GM12878 (cell line): ENCODE results near the gene BPIFB3. TPM values are rescaled to one million over a fixed set of nuclear protein-coding genes. Genes with fewer than 3 reads are reported as not detected.

Experiments used
- ATAC-seq: fragments of 200-7000 bp; cut with Tn5 transposase; 3 replicates; pipeline ENCODE4 v1.9.1; 2020; ENCODE audit warnings: mild to moderate bottlenecking, moderate library complexity
- BruUV-seq: library from RNA; stranded (reverse); fragments of 400-500 nt; replicated peaks from 2 replicates; lab custom pipeline; 2021; lab: Mats Ljungman, UMichigan
- CTCF ChIA-PET: fragments of 300-600 bp; sonication (Branson Sonifier 250); formaldehyde crosslinking; extraction: SDS; loops from one replicate; lab custom pipeline; 2021; ENCODE audit warnings: inconsistent platforms; lab: Yijun Ruan, JAX
- POLR2A ChIA-PET: fragments of 350-600 bp; formaldehyde crosslinking; extraction: SDS; loops from one replicate; lab custom pipeline; 2021; ENCODE audit warnings: inconsistent platforms; lab: Charles Lee
- RAD21 ChIA-PET: fragments of 300-600 bp; sonication (Branson Sonifier 250); formaldehyde crosslinking; loops from one replicate; lab custom pipeline; 2023; ENCODE audit warnings: antibody characterized with exemption; ENCODE audit not compliant: unreplicated experiment; lab: Charles Lee
- SMC1A ChIA-PET: fragments of 300-600 bp; sonication (Branson Sonifier 250); formaldehyde crosslinking; loops from one replicate; lab custom pipeline; 2023; ENCODE audit not compliant: unreplicated experiment, uncharacterized antibody; lab: Charles Lee
- DNase-seq: peaks from one replicate; pipeline ENCODE4 v3.0.0-alpha.2; 2011; ENCODE audit warnings: low read depth, low spot score
- FAIRE-seq: peaks from 3 replicates; lab custom pipeline; 2011; peaks lifted over from hg19 to GRCh38; lab: Jason Lieb, UNC
- H2AFZ ChIP-seq: 2 replicates; pipeline ENCODE4 v1.6.0; 2011; ENCODE audit warnings: low read depth, low read length, control low read depth; ENCODE audit not compliant: control insufficient read depth
- H3K27ac ChIP-seq: 2 replicates; pipeline ENCODE4 v1.5.1; 2011; ENCODE audit warnings: control low read depth; ENCODE audit not compliant: control insufficient read depth, insufficient read depth
- H3K27me3 ChIP-seq, 2 experiments: replicated peaks in 1 of 2; 2 replicates each; pipeline versions ENCODE4 v1.6.0 to v1.6.1; 2011; ENCODE audit warnings: low read length in 1 of 2; ENCODE audit not compliant: control insufficient read depth in 2 of 2, insufficient read depth in 2 of 2
- H3K36me3 ChIP-seq, 2 experiments: 2 replicates each; pipeline ENCODE4 v1.5.1; 2011; ENCODE audit warnings: low read length in 1 of 2; ENCODE audit not compliant: control insufficient read depth in 2 of 2, insufficient read depth in 2 of 2
- H3K4me1 ChIP-seq: 2 replicates; pipeline ENCODE4 v1.6.1; 2011; ENCODE audit warnings: mild to moderate bottlenecking, low read length, moderate library complexity, mixed read lengths; ENCODE audit not compliant: control insufficient read depth, insufficient read depth
- H3K4me2 ChIP-seq: 2 replicates; pipeline ENCODE4 v1.6.0; 2011; ENCODE audit warnings: control low read depth; ENCODE audit not compliant: control insufficient read depth, insufficient read depth
- H3K4me3 ChIP-seq: fragments of 200-600 bp; sonication (generic); 2 replicates; pipeline ENCODE4 v1.5.1; 2016
- H3K79me2 ChIP-seq: 2 replicates; pipeline ENCODE4 v1.6.0; 2011; ENCODE audit warnings: low read length; ENCODE audit not compliant: control insufficient read depth, insufficient read depth
- H3K9ac ChIP-seq: 2 replicates; pipeline ENCODE4 v1.8.0; 2011; ENCODE audit warnings: low read length, control low read depth, mixed read lengths; ENCODE audit not compliant: control insufficient read depth, insufficient read depth
- H3K9me3 ChIP-seq: replicated peaks from 3 replicates; pipeline ENCODE4 v1.5.1; 2011; ENCODE audit warnings: mild to moderate bottlenecking, low read length; ENCODE audit not compliant: control insufficient read depth, insufficient read depth
- H4K20me1 ChIP-seq: 2 replicates; pipeline ENCODE4 v1.6.0; 2011; ENCODE audit not compliant: control insufficient read depth, insufficient read depth
- CHD4 ChIP-seq: fragments of 200-600 bp; sonication (generic); IDR thresholded peaks from 2 replicates; pipeline ENCODE4 v1.6.1; 2016; ENCODE audit warnings: mild to moderate bottlenecking
- CREM ChIP-seq: IDR thresholded peaks from 2 replicates; pipeline ENCODE4 v1.6.1; 2014; ENCODE audit warnings: antibody characterized with exemption, low read depth
- NFYA ChIP-seq: IDR thresholded peaks from 2 replicates; pipeline ENCODE4 v1.6.1; 2011; ENCODE audit warnings: low read depth, mild to moderate bottlenecking, low read length, improper control_type of control experiment, borderline replicate concordance
- SIX5 ChIP-seq: IDR thresholded peaks from 2 replicates; pipeline ENCODE4 v1.6.1; 2011; ENCODE audit warnings: mild to moderate bottlenecking, low read depth, low read length, moderate library complexity; ENCODE audit not compliant: severe bottlenecking
- SMARCA5 ChIP-seq: fragments of 450-650 bp; IDR thresholded peaks from 2 replicates; pipeline ENCODE4 v1.6.1; 2017; ENCODE audit warnings: mild to moderate bottlenecking
- ZNF622 ChIP-seq: fragments of 450-650 bp; IDR thresholded peaks from 2 replicates; pipeline ENCODE4 v1.6.1; 2017; ENCODE audit warnings: mild to moderate bottlenecking, inconsistent platforms
- ZZZ3 ChIP-seq: IDR thresholded peaks from 2 replicates; pipeline ENCODE4 v1.6.1; 2011; ENCODE audit warnings: low read depth; ENCODE audit not compliant: control insufficient read depth, insufficient read length
- WGBS: methylation state at CpG from one replicate; pipeline ENCODE4 v1.1.6; 2016; ENCODE audit warnings: low lambda C conversion rate; ENCODE audit not compliant: insufficient replicate concordance, insufficient coverage; ENCODE audit errors: missing lambda C conversion rate; 5-methylcytosine and 5-hydroxymethylcytosine counted together
- in situ Hi-C: fragments of 300-500 bp; cut with MboI; formaldehyde crosslinking; loops from 9 replicates; pipeline ENCODE4 v1.14.3; 2018; ENCODE audit warnings: mixed read lengths
- intact Hi-C: fragments of 100-400 bp; cut with micrococcal nuclease; formaldehyde crosslinking; loops from one replicate; pipeline ENCODE4 v1.14.2; 2022; ENCODE audit not compliant: unreplicated experiment
- polyA plus RNA-seq, 11 experiments: library from polyadenylated mRNA; depleted of rRNA in 4 of 11; unstranded in 6 of 11; stranded (reverse) in 5 of 11; fragments of >200 nt; fragmentation: Nextera tagmentation in 4 of 11; fragmentation: Illumina TruSeq in 1 of 11; extraction: Ambion mirVana in 4 of 11; extraction: Trizol in 1 of 11; gene quantifications; 1 replicate in 1 of 11; 2 replicates in 10 of 11; pipeline versions ENCODE4 v1.2.1 to v1.2.3, GENCODE V29; 2011 to 2016; ENCODE audit warnings: inconsistent platforms in 2 of 11, missing spikeins in 2 of 11, low read depth in 1 of 11
- total RNA-seq, 4 experiments: library from RNA; depleted of rRNA in 3 of 4; stranded (reverse); fragments of >200 nt in 3 of 4; fragmentation: Illumina TruSeq in 1 of 4; extraction: Trizol in 1 of 4; gene quantifications; 2 replicates each; pipeline versions ENCODE4 v1.2.1 to v1.2.3, GENCODE V29; 2013 to 2021
- TF ChIP-seq, protein P1 (sequence below): fragments of 450-650 bp; formaldehyde crosslinking; IDR thresholded peaks from 2 replicates; pipeline ENCODE4 v1.4.0; 2022; ENCODE audit warnings: mild to moderate bottlenecking, moderate library complexity
- TF ChIP-seq, protein P2 (sequence below): fragments of 450-650 bp; IDR thresholded peaks from 2 replicates; pipeline ENCODE4 v1.6.1; 2017; ENCODE audit warnings: mild to moderate bottlenecking, low read depth, inconsistent platforms; ENCODE audit not compliant: poor library complexity, severe bottlenecking
- TF ChIP-seq, protein P3 (sequence below): fragments of 150-350 bp; IDR thresholded peaks from 2 replicates; pipeline ENCODE4 v1.6.1; 2014; ENCODE audit warnings: mild to moderate bottlenecking, low read depth, low read length

BPIFB3 gene
- total and polyA plus RNA-seq, 10 of the 15 experiments (the other 5 are each of a cell fraction or from before 2014, with no cell fraction given), result not detected

DNA sequence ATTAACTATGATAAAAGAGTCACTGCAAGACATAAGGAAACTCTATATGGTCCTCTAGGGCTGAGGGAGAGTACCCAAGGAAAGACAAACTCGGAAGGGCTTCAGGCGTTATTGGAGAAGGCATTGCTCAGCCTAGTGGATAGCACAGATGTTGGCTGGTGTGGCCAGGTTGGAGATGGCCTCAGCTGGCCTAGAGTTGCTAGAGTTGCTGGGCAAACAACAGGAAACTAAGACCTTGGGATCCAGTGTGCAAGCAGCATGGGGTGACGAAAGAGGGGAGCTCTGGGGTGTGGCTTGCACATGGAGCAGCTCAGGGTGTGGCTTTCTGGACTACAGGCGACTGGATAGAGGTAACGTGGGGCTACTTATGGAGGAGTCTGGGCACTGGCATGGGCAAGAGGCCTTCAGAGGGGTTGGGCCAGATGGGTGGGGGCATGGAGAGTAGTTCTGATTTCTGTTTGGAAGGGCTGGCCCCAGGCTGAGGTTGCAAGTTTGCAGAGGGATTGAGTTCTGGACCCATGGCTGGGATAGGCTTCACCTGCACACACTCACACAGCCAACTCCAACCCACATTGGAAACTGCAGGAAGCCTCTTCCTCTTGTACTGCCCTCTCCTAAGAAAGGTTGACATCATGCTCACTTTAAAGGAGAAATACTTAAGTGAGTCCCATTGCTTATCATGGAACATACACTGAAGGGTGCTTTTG, 27.5 kb upstream of the BPIFB3 start (continued):
- TF ChIP-seq, protein P1, sequence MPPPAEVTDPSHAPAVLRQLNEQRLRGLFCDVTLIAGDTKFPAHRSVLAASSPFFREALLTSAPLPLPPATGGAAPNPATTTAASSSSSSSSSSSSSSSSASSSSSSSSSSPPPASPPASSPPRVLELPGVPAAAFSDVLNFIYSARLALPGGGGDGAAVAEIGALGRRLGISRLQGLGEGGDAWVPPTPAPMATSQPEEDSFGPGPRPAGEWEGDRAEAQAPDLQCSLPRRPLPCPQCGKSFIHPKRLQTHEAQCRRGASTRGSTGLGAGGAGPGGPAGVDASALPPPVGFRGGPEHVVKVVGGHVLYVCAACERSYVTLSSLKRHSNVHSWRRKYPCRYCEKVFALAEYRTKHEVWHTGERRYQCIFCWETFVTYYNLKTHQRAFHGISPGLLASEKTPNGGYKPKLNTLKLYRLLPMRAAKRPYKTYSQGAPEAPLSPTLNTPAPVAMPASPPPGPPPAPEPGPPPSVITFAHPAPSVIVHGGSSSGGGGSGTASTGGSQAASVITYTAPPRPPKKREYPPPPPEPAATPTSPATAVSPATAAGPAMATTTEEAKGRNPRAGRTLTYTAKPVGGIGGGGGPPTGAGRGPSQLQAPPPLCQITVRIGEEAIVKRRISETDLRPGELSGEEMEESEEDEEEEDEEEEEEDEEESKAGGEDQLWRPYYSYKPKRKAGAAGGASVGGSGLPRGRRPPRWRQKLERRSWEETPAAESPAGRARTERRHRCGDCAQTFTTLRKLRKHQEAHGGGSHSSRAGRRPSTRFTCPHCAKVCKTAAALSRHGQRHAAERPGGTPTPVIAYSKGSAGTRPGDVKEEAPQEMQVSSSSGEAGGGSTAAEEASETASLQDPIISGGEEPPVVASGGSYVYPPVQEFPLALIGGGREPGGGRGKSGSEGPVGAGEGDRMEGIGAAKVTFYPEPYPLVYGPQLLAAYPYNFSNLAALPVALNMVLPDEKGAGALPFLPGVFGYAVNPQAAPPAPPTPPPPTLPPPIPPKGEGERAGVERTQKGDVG, result no peak
- TF ChIP-seq ZZZ3, result no peak
- no peak for TF ChIP-seq CHD4
- no peak for TF ChIP-seq SMARCA5

DNA sequence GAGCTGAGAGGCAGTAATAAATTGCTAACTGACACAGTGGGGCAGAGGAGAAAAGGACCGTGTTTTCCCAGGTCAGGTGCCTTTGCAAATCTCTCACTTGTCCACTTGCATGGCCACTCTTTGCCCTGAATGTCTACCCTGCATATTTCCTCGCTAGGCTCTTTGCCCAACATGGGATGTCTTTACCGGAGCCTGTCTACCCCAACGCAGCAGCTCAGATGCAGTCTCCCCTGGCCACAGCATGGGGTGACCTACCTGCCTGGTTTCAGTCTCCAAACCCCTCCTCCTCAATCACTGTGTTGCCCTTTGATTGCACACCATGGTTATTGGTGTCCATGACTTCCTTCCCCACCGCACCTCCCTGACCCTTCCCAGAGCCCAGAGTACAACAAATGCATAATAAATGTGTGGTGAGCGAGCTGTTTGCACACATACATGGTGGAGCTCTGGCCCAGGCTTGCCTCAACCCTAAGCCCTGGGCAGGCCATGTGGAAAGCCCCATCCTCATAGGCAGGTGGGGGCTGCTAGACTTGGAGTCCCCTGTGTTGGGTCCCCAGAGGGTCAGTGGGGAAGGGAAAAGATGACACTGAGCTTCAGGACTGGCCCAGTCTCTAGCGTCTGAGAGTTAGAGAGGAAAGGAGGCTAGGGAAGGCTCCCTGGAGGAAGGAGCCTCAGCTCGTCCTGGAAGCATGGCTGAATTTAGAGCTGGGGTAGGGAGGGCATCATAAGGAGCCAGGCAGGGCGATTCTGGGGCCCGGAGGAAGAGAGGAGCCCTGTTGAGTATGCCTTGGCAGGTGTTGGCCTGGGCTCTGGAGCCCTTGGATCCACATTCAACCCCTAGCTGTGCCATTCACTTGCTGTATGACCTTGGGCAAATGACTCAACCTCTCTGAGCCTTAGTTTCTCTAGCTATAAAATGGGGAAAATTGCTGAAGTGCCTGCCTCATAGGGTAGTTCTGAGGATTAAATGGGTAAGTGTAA, 26.6 kb upstream of the BPIFB3 start:
- H3K4me3 ChIP-seq, result no peak overlapping the region
- intact Hi-C loops, result no loop called here
- no peak for ATAC-seq
- H3K9ac ChIP-seq, result no peak overlapping the region
- no peak overlapping the region for H2AFZ ChIP-seq
- H3K4me1 ChIP-seq, result peaks cover 3% of the 10 kb centered on the region
- no peak overlapping the region for H3K4me2 ChIP-seq
- no peak for FAIRE-seq
- POLR2A ChIA-PET, result no interaction called here
- H4K20me1 ChIP-seq, result no peaks in the 10 kb centered on the region
- BruUV-seq, result no TSS peak
- peaks cover 0 to 1% of the 10 kb centered on the region in 2 experiments; a peak in 1 of 4 replicates for H3K27me3 ChIP-seq
- H3K9me3 ChIP-seq, result no peaks in the 10 kb centered on the region
- 16% methylated on average over 10 of the region's 10 CpGs for WGBS
- in situ Hi-C loops, result no loop called here
- H3K27ac ChIP-seq, result no peak overlapping the region
- no peak for DNase-seq
- RAD21 ChIA-PET, result no interaction called here
- SMC1A ChIA-PET, result no interaction called here
- no peaks in the 10 kb centered on the region for H3K36me3 ChIP-seq
- H3K79me2 ChIP-seq, result no peaks in the 10 kb centered on the region
- CTCF ChIA-PET, result no interaction called here
- no peak for TF ChIP-seq NFYA
- TF ChIP-seq, protein P2, sequence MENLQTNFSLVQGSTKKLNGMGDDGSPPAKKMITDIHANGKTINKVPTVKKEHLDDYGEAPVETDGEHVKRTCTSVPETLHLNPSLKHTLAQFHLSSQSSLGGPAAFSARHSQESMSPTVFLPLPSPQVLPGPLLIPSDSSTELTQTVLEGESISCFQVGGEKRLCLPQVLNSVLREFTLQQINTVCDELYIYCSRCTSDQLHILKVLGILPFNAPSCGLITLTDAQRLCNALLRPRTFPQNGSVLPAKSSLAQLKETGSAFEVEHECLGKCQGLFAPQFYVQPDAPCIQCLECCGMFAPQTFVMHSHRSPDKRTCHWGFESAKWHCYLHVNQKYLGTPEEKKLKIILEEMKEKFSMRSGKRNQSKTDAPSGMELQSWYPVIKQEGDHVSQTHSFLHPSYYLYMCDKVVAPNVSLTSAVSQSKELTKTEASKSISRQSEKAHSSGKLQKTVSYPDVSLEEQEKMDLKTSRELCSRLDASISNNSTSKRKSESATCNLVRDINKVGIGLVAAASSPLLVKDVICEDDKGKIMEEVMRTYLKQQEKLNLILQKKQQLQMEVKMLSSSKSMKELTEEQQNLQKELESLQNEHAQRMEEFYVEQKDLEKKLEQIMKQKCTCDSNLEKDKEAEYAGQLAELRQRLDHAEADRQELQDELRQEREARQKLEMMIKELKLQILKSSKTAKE, result no peak
- no peak for TF ChIP-seq SIX5
- TF ChIP-seq CREM, result no peak
- TF ChIP-seq, protein P3, sequence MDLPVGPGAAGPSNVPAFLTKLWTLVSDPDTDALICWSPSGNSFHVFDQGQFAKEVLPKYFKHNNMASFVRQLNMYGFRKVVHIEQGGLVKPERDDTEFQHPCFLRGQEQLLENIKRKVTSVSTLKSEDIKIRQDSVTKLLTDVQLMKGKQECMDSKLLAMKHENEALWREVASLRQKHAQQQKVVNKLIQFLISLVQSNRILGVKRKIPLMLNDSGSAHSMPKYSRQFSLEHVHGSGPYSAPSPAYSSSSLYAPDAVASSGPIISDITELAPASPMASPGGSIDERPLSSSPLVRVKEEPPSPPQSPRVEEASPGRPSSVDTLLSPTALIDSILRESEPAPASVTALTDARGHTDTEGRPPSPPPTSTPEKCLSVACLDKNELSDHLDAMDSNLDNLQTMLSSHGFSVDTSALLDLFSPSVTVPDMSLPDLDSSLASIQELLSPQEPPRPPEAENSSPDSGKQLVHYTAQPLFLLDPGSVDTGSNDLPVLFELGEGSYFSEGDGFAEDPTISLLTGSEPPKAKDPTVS, result no peak
- no peak for TF ChIP-seq ZNF622
